Measurements from ENCODE around the gene PIAS4.

Gene PIAS4

GRCh38 chr19:3984908-3985642, 22.5 kb upstream of the PIAS4 start, which contains the start of gene EEF2 (continued):
- TF ChIP-seq GLIS2 (tag by site-specific recombination; IDR thresholded peaks at IDR 0.05) (no peak), IKZF3 (tag by site-specific recombination; IDR thresholded peaks at IDR 0.05) (no peak), SP7 (tag by site-specific recombination; IDR thresholded peaks at IDR 0.05) (peak; percentile 88; the same call in 1 of the 2 replicates), ZNF423 (tag by site-specific recombination; IDR thresholded peaks at IDR 0.05) (no peak), ZNF830 (tag by site-specific recombination; IDR thresholded peaks at IDR 0.05; ENCODE audit: low read depth) (no peak), ZNF18 (tag by site-specific recombination; IDR thresholded peaks at IDR 0.05) (no peak), ZNF677 (tag by site-specific recombination; IDR thresholded peaks at IDR 0.05) (no peak), ZBTB49 (tag by site-specific recombination; IDR thresholded peaks at IDR 0.05; ENCODE audit: low read depth) (no peak), GLI2 (tag by site-specific recombination; IDR thresholded peaks at IDR 0.05; ENCODE audit: borderline replicate concordance, low read depth) (no peak), GFI1B (tag by site-specific recombination; IDR thresholded peaks at IDR 0.05) (no peak), YY1 (tag by site-specific recombination; IDR thresholded peaks at IDR 0.05) (peak; percentile 94), ZNF16 (tag by site-specific recombination; IDR thresholded peaks at IDR 0.05; ENCODE audit: low read depth) (no peak), ZNF2 (tag by site-specific recombination; IDR thresholded peaks at IDR 0.05) (peak; percentile 87), ZNF76 (tag by site-specific recombination; IDR thresholded peaks at IDR 0.05; ENCODE audit: borderline replicate concordance, low read depth) (peak; percentile 64), ZNF239 (tag by site-specific recombination; IDR thresholded peaks at IDR 0.05) (0 out of 2 replicates have a peak, but pooled peaks have one; percentile 71), PRDM4 (tag by site-specific recombination; IDR thresholded peaks at IDR 0.05) (no peak), ZNF623 (tag by site-specific recombination; IDR thresholded peaks at IDR 0.05) (no peak), ZBTB21 (tag by site-specific recombination; IDR thresholded peaks at IDR 0.05) (peak; percentile 63; the same call in 1 of the 2 replicates), BCL6B (tag by site-specific recombination; IDR thresholded peaks at IDR 0.05) (no peak), ZNF768 (tag by site-specific recombination; IDR thresholded peaks at IDR 0.05) (no peak), ZNF48 (tag by site-specific recombination; IDR thresholded peaks at IDR 0.05) (no peak), HOXC10 (CRISPR knock-in tag; IDR thresholded peaks at IDR 0.05) (no peak), ZNF449 (tag by site-specific recombination; IDR thresholded peaks at IDR 0.05) (no peak; the same call in 1 of the 2 replicates), ZBTB6 (tag by site-specific recombination; IDR thresholded peaks at IDR 0.05) (peak; percentile 85), ZNF140 (tag by site-specific recombination; IDR thresholded peaks at IDR 0.05) (no peak), KLF10 (tag by site-specific recombination; IDR thresholded peaks at IDR 0.05) (peak; percentile 85), ZBTB7A (tag by site-specific recombination; IDR thresholded peaks at IDR 0.05; ENCODE audit: low read depth) (no peak; the same call in 1 of the 2 replicates), ZNF174 (tag by site-specific recombination; IDR thresholded peaks at IDR 0.05) (no peak), ZNF146 (tag by site-specific recombination; IDR thresholded peaks at IDR 0.05) (peak; percentile 3; the same call in 1 of the 2 replicates)

Measured in HEK293 (cell line).